NCI-H146 treated with DMSO at 0.1 percent for 48 hours (cell line): ENCODE results near the gene PTPRG.
"Not testable (repeated sequence)": the region's sequence is repeated elsewhere in the genome, so short reads cannot be mapped to it uniquely, and the experiment has no call there.

Source experiments
- DNase-seq: peaks from one replicate; lab custom pipeline; 2025; ENCODE audit not compliant: unreplicated experiment; lab: John Stamatoyannopoulos, UW

Gene PTPRG

GRCh38 chr3:61743686-61744242, 182.4 kb downstream of the PTPRG start:
- DNase-seq = no peak

- DNase-seq = no peak
These were observed 186.9 kb downstream of the PTPRG start for GRCh38 chr3:61748288-61748687.

- DNase-seq = no peak
These were observed 189.4 kb downstream of the PTPRG start for GRCh38 chr3:61750766-61751165.

GRCh38 chr3:61758839-61759238, 197.5 kb downstream of the PTPRG start:
- no peak for DNase-seq

GRCh38 chr3:61760783-61761182, 199.4 kb downstream of the PTPRG start:
- not testable (repeated sequence) for DNase-seq

GRCh38 chr3:61761694-61762430, 200.5 kb downstream of the PTPRG start:
- no peak for DNase-seq

GRCh38 chr3:61765157-61765876, 203.9 kb downstream of the PTPRG start:
- no peak for DNase-seq

DNA sequence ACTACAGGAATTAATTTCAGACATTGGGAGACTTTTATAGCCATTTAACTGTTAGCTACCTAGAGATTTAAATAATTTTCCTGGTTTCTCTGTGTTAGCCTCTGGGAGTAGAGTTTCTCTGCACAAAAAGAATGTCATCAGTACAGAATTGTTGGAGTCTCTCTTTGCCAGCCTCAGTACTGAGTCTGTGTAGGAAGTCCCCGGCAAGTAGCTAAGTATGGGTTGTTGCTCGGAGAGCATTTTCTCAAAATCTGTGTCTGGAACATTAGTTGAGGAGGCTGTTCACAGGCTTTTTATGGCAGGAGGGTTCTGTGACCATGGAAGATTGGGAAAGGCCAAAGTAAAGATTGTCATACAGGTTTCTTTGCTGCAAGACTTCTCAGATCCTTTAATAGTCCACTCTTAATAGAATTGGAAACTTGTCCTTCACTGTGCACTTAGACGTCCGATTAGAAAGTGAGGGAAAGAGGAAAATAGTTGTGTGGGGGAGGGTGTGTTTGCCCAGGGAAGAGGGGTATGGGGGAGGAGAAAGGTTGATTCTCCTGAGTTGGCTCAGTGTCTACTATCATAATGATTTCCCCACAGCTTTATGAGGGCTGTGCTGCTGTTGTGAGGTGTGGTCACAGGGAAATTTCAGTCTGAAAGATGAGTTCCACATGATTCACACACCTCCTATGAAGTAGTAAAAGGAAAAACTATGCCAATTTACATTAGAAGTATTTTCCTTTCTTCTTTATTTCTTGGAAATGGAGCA, 207.1 kb downstream of the PTPRG start:
- DNase-seq = no peak

DNA sequence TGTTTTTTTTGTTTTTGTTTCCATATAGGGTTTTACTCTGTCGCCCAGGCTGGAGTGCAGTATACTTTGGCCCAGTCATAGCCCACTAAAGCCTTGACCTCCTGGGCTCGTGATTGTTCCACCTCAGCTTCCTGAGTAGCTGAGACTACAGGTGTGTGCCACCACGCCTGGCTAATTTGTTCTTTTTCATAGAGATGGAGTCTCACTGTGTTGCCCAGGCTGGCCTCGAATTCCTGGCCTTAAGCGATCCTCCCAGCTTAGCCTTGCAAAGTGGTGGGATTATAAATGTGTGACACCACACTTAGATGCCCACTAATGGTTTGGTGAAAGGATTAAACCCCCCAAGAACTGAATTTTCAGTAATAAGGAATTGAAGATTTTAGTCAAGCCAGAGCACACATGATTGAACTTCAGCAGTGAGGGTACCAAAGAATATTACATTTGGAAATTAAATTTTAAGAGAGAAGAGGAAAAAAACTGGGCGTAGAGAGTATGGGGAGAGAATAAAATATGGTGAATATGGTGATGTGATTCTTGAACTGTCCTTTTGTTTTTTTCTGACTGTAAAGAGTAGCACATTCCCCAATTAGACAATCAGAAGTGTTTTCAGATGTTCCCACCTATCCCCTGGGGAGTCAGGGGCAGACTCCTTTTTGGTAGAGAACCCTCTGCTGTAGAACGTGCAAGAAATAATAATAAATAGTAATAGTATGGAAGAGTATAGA, 208.1 kb downstream of the PTPRG start:
- no peak for DNase-seq

GRCh38 chr3:61771976-61772375, 210.6 kb downstream of the PTPRG start:
- no peak for DNase-seq

DNA sequence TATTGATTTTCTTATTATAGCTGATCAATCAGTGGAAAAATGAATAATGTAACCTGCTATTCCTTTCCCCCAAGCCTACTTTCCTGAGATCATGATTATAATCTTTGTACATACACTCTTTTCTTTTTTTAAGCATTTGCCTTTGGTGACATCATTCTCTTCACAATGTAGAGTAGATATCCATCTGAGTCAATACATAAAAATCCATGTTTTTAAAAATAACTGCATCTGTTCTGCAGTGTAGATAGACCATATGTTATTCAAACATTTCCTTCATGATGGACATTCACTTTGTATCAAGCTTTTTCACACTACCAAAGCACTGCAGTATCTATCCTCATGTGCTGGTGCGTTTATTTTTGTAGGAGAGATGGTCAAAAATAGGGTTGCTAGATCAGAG, 211.1 kb downstream of the PTPRG start:
- no peak for DNase-seq

- no peak for DNase-seq
These were observed 213.0 kb downstream of the PTPRG start for GRCh38 chr3:61774279-61774890.

- no peak for DNase-seq
These were observed 215.0 kb downstream of the PTPRG start for GRCh38 chr3:61776390-61776789.

- DNase-seq = no peak
These were observed 216.1 kb downstream of the PTPRG start for GRCh38 chr3:61777483-61777882.

GRCh38 chr3:61778095-61778494, 216.7 kb downstream of the PTPRG start:
- DNase-seq = no peak

DNA sequence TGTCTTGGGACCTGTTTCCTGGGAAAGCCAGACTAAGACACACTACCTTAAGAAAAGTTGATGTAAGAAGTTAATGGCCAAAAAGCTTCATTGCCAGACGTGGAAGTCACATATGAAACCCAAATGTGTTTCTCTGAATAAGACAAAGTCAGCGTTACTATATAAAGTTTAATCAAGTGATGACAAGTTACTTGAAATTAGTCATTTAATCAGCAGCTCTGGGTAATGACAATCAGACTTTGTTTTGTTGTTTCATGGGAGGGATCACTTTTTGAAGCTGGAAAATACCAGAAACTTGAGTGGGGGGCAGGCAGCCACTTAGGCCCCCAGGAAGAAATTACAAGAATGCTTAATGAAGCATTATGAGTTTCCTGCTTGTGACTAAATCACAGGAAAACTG, 218.6 kb downstream of the PTPRG start:
- no peak for DNase-seq

- no peak for DNase-seq
These were observed 219.3 kb downstream of the PTPRG start for GRCh38 chr3:61780455-61781228.

GRCh38 chr3:61783993-61784718, 222.8 kb downstream of the PTPRG start:
- no peak for DNase-seq
